Panc1 (cell line): Measurements from ENCODE around the gene FUT4. TPM values are rescaled to one million over a fixed set of nuclear protein-coding genes. Genes with fewer than 3 reads are reported as not detected.
A peak's percentile ranks its signal among the peaks of the same experiment; 100 is the strongest.

Experiments
- ATAC-seq: fragments of 200-7000 bp; cut with Tn5 transposase; 2 replicates; pipeline ENCODE4 v1.9.1; 2020; ENCODE audit warnings: mild to moderate bottlenecking, moderate library complexity
- Bru-seq: library from RNA; stranded (reverse); fragments of 400-500 nt; gene quantifications from one replicate; lab custom pipeline; 2021; lab: Mats Ljungman, UMichigan
- BruChase-seq, 2 experiments: library from RNA; stranded (reverse); fragments of 400-500 nt; gene quantifications; one replicate each; lab custom pipeline; 2021; lab: Mats Ljungman, UMichigan
- BruUV-seq: library from RNA; stranded (reverse); fragments of 400-500 nt; replicated peaks from 2 replicates; lab custom pipeline; 2021; lab: Mats Ljungman, UMichigan
- CTCF ChIA-PET: fragments of 300-600 bp; sonication (Branson Sonifier 250); formaldehyde crosslinking; loops from one replicate; lab custom pipeline; 2022; ENCODE audit warnings: antibody characterized with exemption; lab: Charles Lee
- POLR2A ChIA-PET: fragments of 300-600 bp; sonication (Branson Sonifier 250); formaldehyde crosslinking; loops from one replicate; lab custom pipeline; 2022; ENCODE audit warnings: antibody characterized with exemption; lab: Charles Lee
- DNase-seq: peaks from one replicate; pipeline ENCODE4 v3.0.0-alpha.2; 2010; ENCODE audit warnings: low read depth, low spot score
- H3K27ac ChIP-seq: 2 replicates; pipeline ENCODE4 v1.5.1; 2011; ENCODE audit warnings: mild to moderate bottlenecking, low read length, inconsistent platforms
- H3K27me3 ChIP-seq: fragments of 200-500 bp; sonication (Bioruptor generic); 2 replicates; pipeline ENCODE4 v1.6.0; 2014; ENCODE audit warnings: low read length, inconsistent platforms; ENCODE audit not compliant: control insufficient read depth, insufficient read depth
- H3K36me3 ChIP-seq: fragments of 200-500 bp; sonication (Bioruptor generic); 2 replicates; pipeline ENCODE4 v1.5.1; 2014; ENCODE audit warnings: inconsistent platforms, mild to moderate bottlenecking, low read length, moderate library complexity; ENCODE audit not compliant: control insufficient read depth, insufficient read depth
- H3K4me1 ChIP-seq: 2 replicates; pipeline ENCODE4 v1.5.1; 2011; ENCODE audit warnings: inconsistent platforms, mild to moderate bottlenecking, low read length, moderate library complexity; ENCODE audit not compliant: control insufficient read depth, insufficient read depth
- H3K4me3 ChIP-seq, 2 experiments: 2 replicates each; pipeline ENCODE4 v1.5.1; 2011 to 2012; ENCODE audit warnings: low read depth in 2 of 2, low read length in 2 of 2, mild to moderate bottlenecking in 2 of 2, inconsistent platforms in 1 of 2, moderate library complexity in 1 of 2
- H3K9me3 ChIP-seq: fragments of 200-500 bp; sonication (Bioruptor generic); 2 replicates; pipeline ENCODE4 v1.5.1; 2014; ENCODE audit warnings: low read depth, mild to moderate bottlenecking, inconsistent platforms, low read length, moderate library complexity; ENCODE audit not compliant: control insufficient read depth, insufficient read depth
- POLR2AphosphoS5 ChIP-seq: IDR thresholded peaks from 2 replicates; pipeline ENCODE4 v1.6.1; 2012; ENCODE audit warnings: mild to moderate bottlenecking, low read depth, low read length, moderate library complexity
- SIN3A ChIP-seq: IDR thresholded peaks from 2 replicates; pipeline ENCODE4 v1.6.1; 2012; ENCODE audit warnings: low read depth, mild to moderate bottlenecking, low read length, moderate library complexity, borderline replicate concordance; ENCODE audit not compliant: insufficient read depth
- TCF7L2 ChIP-seq: IDR thresholded peaks from 2 replicates; pipeline ENCODE4 v1.6.1; 2011; ENCODE audit warnings: mild to moderate bottlenecking, low read depth, low read length, inconsistent platforms
- in situ Hi-C: cut with HindIII; loops from 2 replicates; pipeline ENCODE4 v1.10.0; 2016; ENCODE audit warnings: low sequenced_read_pairs, low pct_unique_long_range_greater_than_20kb
- intact Hi-C: fragments of 100-400 bp; cut with micrococcal nuclease; formaldehyde crosslinking; loops from one replicate; pipeline ENCODE4 v1.10.0; 2022; ENCODE audit not compliant: unreplicated experiment
- long read RNA-seq: library from polyadenylated mRNA; unstranded; transcript quantifications from one replicate; pipeline ENCODE4 v2.0.0, GENCODE V29; 2021; ENCODE audit not compliant: unreplicated experiment
- polyA plus RNA-seq: library from polyadenylated mRNA; unstranded; fragments of >200 nt; gene quantifications from one replicate; pipeline ENCODE4 v1.2.1, GENCODE V29; 2012; ENCODE audit warnings: missing spikeins; ENCODE audit not compliant: insufficient read length
- total RNA-seq: library from RNA; stranded (reverse); gene quantifications from one replicate; pipeline ENCODE4 v1.2.1, GENCODE V29; 2021; ENCODE audit not compliant: unreplicated experiment
- TF ChIP-seq, protein P1 (sequence below): fragments of 450-650 bp; IDR thresholded peaks from 2 replicates; pipeline ENCODE4 v1.5.1; 2017; ENCODE audit warnings: mild to moderate bottlenecking
- TF ChIP-seq, protein P2 (sequence below), 2 experiments: IDR thresholded peaks; 2 replicates each; pipeline ENCODE4 v1.6.1; 2011 to 2012; ENCODE audit warnings: low read depth in 2 of 2, control low read depth in 1 of 2, low read length in 1 of 2, mild to moderate bottlenecking in 1 of 2, moderate library complexity in 1 of 2; ENCODE audit not compliant: insufficient read depth in 1 of 2

The FUT4 gene, protein sequence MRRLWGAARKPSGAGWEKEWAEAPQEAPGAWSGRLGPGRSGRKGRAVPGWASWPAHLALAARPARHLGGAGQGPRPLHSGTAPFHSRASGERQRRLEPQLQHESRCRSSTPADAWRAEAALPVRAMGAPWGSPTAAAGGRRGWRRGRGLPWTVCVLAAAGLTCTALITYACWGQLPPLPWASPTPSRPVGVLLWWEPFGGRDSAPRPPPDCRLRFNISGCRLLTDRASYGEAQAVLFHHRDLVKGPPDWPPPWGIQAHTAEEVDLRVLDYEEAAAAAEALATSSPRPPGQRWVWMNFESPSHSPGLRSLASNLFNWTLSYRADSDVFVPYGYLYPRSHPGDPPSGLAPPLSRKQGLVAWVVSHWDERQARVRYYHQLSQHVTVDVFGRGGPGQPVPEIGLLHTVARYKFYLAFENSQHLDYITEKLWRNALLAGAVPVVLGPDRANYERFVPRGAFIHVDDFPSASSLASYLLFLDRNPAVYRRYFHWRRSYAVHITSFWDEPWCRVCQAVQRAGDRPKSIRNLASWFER
- total RNA-seq (11.2 TPM), Bru-seq, nascent RNA (percentile 84 among the genes with signal in this experiment), BruChase-seq, experiment 1, labeled RNA remaining after a 2-hour chase (percentile 96 among the genes with signal in this experiment), BruChase-seq, experiment 2, labeled RNA remaining after a 6-hour chase (percentile 75 among the genes with signal in this experiment)
- polyA plus RNA-seq: 4.5 TPM
- long read RNA-seq, full-length matches to known transcripts: 38 of 38 reads
- long read RNA-seq, partial matches to known transcripts: 0 of 38 reads
- long read RNA-seq, other reads (novel, unspliced or antisense): 0 of 38 reads

DNA sequence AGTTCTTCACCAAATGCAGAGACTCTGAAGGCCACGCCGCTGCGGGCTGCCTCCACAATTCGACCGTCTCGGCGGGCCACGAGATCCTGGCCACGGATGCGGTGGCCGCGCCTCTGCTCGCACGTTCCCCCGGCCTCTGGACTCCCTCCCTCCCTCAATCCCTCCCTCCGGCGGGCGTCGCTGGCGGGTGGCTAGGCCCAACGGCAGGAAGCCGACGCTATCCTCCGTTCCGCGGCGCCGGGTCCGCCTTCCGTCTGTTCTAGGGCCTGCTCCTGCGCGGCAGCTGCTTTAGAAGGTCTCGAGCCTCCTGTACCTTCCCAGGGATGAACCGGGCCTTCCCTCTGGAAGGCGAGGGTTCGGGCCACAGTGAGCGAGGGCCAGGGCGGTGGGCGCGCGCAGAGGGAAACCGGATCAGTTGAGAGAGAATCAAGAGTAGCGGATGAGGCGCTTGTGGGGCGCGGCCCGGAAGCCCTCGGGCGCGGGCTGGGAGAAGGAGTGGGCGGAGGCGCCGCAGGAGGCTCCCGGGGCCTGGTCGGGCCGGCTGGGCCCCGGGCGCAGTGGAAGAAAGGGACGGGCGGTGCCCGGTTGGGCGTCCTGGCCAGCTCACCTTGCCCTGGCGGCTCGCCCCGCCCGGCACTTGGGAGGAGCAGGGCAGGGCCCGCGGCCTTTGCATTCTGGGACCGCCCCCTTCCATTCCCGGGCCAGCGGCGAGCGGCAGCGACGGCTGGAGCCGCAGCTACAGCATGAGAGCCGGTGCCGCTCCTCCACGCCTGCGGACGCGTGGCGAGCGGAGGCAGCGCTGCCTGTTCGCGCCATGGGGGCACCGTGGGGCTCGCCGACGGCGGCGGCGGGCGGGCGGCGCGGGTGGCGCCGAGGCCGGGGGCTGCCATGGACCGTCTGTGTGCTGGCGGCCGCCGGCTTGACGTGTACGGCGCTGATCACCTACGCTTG, at the start of gene FUT4:
Gene FUT4 (plus strand): TSS at position 227 of the 951 bp plus-strand sequence. CDS start 213 bp downstream, at position 440.
- Histone ChIP-seq H3K9me3 (no peaks in the 10 kb centered on the region), H3K4me1 (peaks cover 27% of the 10 kb centered on the region), H3K27me3 (no peaks in the 10 kb centered on the region), H3K4me3 (peak within 1 kb of the TSS; percentile 66 to 83), H3K36me3 (no peaks in the 10 kb centered on the region), H3K27ac (peak within 1 kb of the TSS; percentile 95)
- peak; percentile 90 for TF ChIP-seq POLR2AphosphoS5
- TF ChIP-seq, protein P1, sequence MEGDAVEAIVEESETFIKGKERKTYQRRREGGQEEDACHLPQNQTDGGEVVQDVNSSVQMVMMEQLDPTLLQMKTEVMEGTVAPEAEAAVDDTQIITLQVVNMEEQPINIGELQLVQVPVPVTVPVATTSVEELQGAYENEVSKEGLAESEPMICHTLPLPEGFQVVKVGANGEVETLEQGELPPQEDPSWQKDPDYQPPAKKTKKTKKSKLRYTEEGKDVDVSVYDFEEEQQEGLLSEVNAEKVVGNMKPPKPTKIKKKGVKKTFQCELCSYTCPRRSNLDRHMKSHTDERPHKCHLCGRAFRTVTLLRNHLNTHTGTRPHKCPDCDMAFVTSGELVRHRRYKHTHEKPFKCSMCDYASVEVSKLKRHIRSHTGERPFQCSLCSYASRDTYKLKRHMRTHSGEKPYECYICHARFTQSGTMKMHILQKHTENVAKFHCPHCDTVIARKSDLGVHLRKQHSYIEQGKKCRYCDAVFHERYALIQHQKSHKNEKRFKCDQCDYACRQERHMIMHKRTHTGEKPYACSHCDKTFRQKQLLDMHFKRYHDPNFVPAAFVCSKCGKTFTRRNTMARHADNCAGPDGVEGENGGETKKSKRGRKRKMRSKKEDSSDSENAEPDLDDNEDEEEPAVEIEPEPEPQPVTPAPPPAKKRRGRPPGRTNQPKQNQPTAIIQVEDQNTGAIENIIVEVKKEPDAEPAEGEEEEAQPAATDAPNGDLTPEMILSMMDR: no peak
- peak; percentile 45; the same call in 1 of the 2 replicates for TF ChIP-seq SIN3A
- TF ChIP-seq TCF7L2: peak; percentile 79
- TF ChIP-seq, protein P2, sequence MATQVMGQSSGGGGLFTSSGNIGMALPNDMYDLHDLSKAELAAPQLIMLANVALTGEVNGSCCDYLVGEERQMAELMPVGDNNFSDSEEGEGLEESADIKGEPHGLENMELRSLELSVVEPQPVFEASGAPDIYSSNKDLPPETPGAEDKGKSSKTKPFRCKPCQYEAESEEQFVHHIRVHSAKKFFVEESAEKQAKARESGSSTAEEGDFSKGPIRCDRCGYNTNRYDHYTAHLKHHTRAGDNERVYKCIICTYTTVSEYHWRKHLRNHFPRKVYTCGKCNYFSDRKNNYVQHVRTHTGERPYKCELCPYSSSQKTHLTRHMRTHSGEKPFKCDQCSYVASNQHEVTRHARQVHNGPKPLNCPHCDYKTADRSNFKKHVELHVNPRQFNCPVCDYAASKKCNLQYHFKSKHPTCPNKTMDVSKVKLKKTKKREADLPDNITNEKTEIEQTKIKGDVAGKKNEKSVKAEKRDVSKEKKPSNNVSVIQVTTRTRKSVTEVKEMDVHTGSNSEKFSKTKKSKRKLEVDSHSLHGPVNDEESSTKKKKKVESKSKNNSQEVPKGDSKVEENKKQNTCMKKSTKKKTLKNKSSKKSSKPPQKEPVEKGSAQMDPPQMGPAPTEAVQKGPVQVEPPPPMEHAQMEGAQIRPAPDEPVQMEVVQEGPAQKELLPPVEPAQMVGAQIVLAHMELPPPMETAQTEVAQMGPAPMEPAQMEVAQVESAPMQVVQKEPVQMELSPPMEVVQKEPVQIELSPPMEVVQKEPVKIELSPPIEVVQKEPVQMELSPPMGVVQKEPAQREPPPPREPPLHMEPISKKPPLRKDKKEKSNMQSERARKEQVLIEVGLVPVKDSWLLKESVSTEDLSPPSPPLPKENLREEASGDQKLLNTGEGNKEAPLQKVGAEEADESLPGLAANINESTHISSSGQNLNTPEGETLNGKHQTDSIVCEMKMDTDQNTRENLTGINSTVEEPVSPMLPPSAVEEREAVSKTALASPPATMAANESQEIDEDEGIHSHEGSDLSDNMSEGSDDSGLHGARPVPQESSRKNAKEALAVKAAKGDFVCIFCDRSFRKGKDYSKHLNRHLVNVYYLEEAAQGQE (IDR thresholded peaks at IDR 0.05; ENCODE audit: insufficient read depth in 1 of 2, low read depth in 2 of 2, low read length in 1 of 2): no peak
- ATAC-seq (peak; percentile 95), DNase-seq (no peak)
- in situ Hi-C loops (no loop called here), intact Hi-C loops (loop anchor here (10.0 kb wide), 1 partner anchor 1241 kb away; the partner anchor contains the start of gene FAM76B)
- BruUV-seq: no TSS peak
- CTCF ChIA-PET: no interaction called here
- POLR2A ChIA-PET: interaction anchor here (0.7 kb wide), 1 partner anchor 11 kb away, joined by 3 read pairs; no protein-coding TSS in a partner anchor

DNA sequence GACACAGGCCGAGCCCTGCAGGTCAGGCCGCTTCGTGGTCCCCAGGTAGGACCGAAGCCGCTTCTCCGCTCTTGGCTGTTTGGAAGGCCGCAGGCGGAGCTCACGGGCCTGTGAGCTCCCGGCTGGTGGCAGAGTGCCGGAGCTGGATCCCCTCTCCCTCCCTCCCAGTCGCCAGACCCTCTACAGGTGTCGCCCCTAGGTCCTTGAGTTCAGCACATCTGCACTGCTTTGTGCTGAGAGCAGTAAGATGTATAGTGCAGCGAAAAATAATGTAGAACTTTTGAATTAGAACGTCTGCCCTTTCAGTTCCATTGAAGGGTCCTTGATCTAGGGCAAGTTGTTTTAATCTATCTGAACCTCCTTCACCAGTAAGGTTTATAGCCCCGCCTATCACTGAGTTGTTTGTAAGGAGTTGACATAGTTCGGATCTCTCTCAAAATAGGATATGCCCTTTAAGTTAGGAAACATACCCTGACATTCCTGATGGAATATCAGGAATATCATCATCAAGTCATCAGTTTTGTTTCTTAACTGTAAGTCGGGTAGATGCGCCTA, 49.5 kb upstream of the FUT4 start:
- ChIA-PET POLR2A (no interaction called here), CTCF (no interaction called here)
- H3K27me3 ChIP-seq: no peaks in the 10 kb centered on the region
- intact Hi-C loops (no loop called here), in situ Hi-C loops (no loop called here)
- ATAC-seq: peak; percentile 81
- BruUV-seq: no TSS peak
- peak overlapping the region; percentile 83 for H3K27ac ChIP-seq
- TF ChIP-seq, protein P2 (IDR thresholded peaks at IDR 0.05; ENCODE audit: insufficient read depth in 1 of 2, low read depth in 2 of 2, low read length in 1 of 2): no peak
- peak; percentile 7; the same call in 1 of the 2 replicates for TF ChIP-seq TCF7L2
- H3K4me3 ChIP-seq: peak overlapping the region; percentile 95 to 99
- H3K4me1 ChIP-seq: peaks cover 24% of the 10 kb centered on the region; the same call in 1 of the 2 replicates
- H3K9me3 ChIP-seq: no peaks in the 10 kb centered on the region
- H3K36me3 ChIP-seq: peaks cover 24% of the 10 kb centered on the region
- DNase-seq: no peak
